ENCODE results near the gene RGPD3.
"Not testable (repeated sequence)": the region's sequence is repeated elsewhere in the genome, so short reads cannot be mapped to it uniquely, and the experiment has no call there.

The RGPD3 gene

DNA sequence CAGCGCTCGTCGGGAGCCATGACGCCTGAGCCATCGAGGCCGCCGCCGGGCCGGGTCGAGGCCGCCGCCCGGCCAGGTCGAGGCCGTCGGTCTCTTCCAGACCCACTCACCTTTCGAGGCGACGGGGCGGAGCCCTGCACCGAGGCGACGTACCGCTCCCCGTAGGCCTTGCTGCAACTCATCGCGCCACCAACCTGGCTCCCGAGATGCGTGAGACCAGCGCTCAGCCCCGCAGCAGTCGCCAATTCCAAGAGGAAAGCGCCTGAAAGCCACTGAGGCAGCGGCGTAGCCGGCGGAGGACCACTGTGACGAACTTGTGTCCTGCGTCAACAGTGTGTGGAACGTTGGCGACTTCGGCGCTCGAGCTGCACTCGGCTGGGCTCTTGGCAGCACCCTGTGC, at the start of gene RGPD3:
Gene RGPD3 (minus strand): TSS at position 307 of the 400 bp plus-strand sequence. CDS start 125 bp downstream, at position 182.
- DNase-seq (ENCODE audit: low read depth), result not testable (repeated sequence)

DNA sequence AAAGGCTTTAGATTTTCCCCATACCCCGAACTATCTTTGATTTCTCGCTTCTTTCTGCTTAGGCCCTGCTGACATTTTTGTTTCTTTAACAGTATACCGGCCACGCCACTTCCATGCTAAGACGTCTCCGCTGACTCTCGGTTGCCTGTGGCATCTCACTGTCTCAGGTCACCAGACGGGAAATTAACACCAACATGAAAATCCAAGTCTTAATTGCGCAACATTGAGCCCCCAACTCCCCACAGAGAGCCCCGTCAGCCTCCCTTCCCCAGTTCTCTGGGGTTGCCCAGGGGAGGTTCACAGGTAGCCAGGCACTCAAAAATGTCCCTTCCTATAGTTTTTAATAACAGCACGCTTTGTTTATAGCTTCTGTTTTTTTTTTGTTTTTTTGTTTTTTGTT, 49.1 kb upstream of the RGPD3 start:
- no peak for DNase-seq (ENCODE audit: low read depth)

DNA sequence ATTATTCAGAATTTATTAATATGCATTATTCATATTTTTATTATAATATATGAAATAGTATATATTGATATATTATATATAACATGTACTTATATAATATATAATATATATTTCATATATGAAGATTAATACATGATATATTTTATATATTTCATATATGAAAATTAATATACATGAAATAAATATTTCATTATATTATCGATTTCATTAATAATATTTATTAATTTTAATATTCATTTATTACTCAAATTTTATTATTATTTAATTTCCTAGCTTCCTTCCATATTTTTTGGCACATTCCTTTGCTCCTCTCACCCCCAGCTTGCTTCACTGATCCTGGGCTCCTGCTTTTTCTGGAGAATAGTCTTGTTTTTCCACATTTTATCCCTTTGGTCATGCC, 48.7 kb upstream of the RGPD3 start:
- no peak for DNase-seq (ENCODE audit: low read depth)

DNA sequence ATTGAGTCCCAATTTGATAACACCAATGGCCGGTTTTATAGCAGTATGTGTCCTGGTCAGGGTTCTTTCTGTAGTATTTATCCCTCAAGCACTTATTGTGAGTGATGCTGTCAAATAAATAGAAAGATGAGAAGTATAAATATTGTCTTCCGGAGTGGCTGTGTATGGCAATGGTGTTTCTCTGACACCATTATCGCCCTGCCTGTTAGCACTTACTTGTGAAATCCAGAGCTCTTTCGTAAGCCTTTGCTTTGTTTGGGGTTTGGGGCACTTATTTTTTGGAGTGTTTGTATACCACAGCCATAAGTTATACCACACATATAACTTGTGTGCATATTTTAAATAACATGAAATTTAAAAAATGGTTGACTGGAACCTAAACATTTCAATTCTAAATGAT, 48.2 kb upstream of the RGPD3 start:
- DNase-seq (ENCODE audit: low read depth), result no peak

DNA sequence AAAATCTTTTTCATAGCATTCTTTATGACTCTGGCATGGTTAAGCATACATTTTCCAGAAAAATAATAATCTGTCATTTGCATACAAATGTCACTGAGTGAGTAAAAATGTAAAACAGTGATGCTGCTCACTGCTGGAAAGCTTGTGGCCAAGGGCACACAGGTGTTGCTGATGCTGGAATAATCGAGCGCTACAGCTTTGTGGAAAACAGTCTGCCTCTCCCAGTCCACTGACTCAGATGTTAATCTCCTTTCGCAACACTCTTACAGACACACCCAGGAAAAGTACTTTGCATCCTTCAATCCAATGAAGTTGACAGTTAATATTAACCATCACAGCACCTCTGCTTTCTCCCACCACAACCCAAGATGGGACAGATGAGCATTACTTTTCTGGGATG, 46.6 kb upstream of the RGPD3 start:
- not testable (repeated sequence) for DNase-seq (ENCODE audit: low read depth)

DNA sequence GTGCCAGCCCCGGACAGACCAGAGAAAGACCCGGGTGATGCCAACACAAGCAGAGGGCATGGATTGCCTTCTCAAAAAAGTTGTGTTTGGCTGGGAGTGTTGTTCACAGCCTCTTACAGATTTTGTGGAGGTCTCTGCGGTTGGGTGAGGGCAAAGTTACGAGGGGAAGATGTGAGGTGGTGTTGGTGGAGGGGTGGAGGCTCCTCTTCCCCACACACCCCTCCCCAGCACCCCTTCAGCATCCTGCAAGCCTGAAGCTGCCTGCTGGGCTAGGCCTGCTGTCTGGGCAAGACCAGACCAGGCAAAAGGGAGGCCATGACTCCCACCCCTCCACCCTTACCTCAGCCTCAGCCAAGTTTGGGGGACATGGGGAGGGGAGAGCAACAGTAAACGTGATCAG, 45.2 kb upstream of the RGPD3 start:
- DNase-seq (ENCODE audit: low read depth), result not testable (repeated sequence)

DNA sequence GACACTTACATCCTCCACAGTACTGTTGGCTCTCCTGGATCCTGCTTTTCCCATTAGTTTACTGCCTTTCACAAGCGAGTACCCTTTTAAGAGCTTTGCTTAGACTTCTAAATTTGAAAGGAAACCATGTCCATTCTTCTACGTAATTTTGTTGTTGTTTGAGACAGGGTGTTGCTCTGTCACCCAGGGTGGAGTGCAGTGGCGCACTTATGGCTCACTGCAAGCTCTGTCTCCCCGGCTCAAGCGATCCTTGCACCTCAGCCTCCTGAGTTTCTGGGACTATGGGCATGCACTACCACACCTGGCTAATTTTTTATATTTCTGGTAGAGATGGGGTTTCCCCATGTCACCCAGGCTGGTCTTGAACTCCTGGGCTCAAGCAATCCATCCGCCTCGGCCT, 43.7 kb upstream of the RGPD3 start:
- not testable (repeated sequence) for DNase-seq (ENCODE audit: low read depth)

DNA sequence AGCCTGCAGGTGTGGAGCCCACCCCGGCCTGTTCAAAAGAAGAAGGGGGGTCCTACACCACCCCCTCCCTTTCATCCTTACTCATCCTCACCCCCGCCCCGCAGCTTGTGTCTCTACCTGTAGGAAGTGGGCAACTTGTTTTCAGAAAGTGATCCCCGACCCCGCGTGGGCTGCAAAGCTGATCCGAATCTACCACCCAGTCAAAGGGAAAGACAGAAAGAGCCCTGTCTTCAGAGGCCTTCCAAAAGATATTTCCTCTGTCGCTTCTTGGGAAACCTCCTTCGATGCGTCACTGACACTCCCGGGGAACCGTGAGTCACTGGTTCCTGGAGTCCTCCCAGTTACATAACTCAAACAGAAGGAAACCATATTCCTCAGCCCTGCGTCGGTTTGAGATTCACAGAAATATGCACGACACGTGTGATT, 43.3 kb upstream of the RGPD3 start:
- peak; percentile 16 for DNase-seq (ENCODE audit: low read depth)

DNA sequence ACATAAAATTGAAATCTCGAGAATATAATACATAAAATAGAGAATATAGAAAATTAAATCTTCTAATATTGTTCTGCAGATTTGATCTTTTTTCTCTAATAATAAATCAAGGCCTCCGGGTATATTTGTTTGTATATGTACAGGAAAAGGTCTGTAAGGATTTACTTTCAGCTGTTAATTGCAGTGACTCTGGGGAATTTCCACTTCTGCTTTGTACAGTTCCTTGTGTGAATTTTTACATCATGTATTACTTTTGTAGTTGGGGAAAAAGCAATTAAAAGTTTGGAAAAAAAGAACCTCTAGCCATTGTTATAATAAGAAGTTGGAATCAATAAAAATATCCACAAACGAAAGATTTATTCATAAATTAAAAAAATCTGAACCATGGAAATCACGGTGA, 42.6 kb upstream of the RGPD3 start:
- not testable (repeated sequence) for DNase-seq (ENCODE audit: low read depth)

DNA sequence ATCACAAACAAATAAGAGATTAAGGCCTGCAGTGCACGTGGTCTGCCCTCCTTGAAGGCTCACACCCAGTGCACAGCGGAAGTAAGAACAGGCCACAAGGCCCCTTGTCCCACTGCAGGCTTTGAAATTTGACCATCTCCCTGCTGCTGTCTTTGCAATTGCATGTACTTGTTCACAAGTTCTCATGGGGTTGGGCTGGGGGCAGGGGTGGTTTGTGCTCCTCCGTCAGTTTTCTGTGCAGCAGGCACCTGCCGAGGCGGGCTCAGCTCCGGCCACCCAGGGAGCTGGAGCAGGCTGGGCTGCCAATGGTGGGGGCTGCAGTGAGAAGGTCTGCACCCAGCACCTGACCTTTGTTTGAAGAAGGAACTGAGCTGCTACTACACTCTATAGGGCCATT, 41.2 kb upstream of the RGPD3 start:
- not testable (repeated sequence) for DNase-seq (ENCODE audit: low read depth)

DNA sequence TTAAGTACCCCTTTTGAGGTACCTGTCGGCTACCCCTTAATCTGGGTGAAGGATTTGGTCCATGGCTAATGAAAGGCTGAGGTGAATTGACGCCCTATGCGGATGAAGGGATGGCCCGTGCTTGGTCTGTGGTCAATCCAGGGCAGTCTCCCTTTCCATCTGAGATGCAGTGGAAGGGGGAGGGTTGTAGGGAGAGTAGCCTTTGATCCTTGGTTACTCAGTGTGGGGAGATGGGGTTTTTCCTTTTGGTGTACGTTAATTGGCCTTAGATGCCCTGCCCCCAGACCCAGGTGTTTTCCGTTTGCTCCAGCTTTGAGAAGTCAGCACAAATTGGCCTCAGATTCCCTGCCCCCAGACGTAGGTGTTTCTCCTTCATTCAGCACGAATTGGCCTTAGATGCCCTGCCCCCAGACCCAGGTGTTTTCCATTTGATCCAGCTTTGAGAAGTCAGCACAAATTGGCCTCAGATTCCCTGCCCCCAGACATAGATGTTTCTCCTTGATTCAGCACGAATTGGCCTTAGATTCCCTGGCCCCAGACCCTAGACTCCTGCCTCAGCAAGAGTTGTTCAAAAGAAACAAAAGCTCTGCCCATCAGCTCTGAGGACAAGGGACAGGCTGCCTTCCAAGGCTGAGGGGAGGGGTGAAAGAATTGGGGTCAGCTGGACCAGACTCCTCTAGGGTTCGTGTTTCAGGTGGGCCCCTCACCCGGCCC, 40.6 kb upstream of the RGPD3 start:
- not testable (repeated sequence) for DNase-seq (ENCODE audit: low read depth)

DNA sequence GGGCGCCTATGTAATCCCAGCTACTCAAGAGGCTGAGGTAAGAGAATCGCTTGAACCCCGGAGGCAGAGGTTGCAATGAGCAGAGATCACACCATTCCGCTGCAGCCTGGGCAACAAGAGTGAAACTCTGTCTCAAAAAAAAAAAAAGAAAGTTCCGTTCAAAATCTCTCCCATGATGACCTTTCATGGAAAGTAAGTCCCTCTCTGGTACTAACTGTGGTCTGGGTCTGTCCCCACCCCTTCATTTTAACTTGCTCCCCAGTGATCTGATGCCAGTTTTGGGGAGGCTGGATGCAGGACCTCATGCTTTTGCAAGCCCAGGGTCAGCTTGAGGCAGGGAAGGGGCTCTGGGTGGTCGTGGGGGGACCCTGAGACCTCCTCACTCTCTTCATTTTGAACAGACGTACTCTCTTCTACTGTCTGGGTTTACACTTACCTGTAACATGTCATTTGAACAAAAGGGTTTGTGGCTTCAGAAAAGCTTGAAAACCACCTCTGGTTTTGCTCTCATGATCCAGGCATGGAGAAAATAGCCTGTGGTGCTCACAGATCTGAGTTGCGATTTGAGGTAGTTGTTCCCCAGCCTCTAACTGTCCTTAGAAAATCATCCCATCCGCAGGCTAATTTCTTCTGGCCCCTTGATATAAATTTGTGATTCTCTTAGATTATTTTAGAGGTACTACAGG, 37.9 kb upstream of the RGPD3 start:
- DNase-seq (ENCODE audit: low read depth), result not testable (repeated sequence)

DNA sequence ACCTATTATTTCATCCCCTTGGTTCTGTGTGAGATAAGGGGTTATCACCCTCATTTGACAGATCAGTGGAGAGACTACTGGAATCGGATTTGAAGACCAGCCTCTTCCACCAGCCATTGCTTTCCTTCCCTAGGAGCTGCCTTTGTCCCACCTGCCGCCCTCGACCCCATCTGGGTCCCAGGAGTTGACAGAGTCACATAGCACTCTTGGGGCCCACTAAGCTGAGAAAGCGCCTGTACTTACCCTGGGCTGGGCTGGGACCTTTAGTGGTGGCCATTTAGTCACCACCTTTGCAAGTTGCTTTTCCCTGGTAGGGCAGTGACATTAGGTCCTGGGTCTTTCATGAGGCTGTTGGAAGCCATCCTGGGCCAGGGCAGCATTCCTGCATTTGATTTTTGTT, 36.6 kb upstream of the RGPD3 start:
- not testable (repeated sequence) for DNase-seq (ENCODE audit: low read depth)

DNA sequence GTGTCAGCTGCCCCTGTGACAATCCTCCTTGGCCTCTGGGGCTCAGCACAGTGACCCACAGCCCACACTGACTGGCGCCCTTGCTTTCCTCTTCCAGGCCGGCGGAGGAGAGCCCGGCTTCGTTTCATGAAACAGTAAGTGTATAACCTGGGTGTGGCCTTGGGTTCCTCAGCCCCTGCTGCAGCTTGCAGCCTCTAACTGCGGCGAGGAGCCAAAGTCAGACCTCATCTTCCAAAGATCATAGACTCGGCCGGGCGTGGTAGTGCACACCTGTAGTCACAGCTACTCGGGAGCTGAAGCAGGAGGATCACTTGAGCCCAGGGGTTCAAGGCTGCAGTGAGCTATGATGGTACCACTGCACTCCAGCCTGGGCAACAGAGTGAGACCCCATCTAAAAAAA, 36.0 kb upstream of the RGPD3 start:
- DNase-seq (ENCODE audit: low read depth), result not testable (repeated sequence)

DNA sequence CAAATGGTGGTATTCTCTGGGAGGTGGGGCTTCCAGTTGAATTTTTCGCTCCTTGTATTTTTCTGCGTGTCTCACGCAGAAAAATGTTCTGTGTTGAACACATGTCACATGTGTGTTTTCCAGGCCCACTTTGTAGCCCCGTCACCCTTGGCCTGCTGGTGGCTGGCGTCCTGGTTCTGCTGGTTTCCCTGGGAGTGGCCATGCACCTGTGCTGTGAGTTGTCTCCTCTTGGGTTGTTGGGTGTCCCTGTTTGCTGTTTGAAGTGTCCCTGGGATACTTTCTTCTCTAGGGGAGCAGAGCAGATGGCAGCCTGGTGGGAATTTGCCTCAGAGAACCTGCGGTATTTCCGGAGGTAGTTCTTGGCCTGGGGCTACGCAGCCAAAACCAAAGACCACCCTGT, 34.1 kb upstream of the RGPD3 start:
- not testable (repeated sequence) for DNase-seq (ENCODE audit: low read depth)

DNA sequence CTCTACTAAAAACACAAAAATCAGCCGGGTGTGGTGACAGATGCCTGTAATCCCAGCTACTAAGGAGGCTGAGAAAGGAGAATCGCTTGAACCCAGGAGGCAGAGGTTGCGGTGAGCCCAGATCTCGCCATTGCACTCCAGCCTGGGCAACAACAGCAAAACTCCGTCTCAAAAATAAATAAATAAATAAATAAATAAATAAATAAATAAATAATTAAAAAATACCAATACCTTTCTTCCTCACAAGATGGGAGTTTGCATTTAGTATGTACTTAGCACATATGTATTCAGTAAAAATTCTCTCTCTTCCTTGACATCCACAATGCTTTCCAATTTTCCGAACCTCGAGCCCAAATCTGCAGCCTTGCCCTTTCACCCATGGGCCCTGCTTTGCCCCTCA, 32.1 kb upstream of the RGPD3 start:
- DNase-seq (ENCODE audit: low read depth), result not testable (repeated sequence)

DNA sequence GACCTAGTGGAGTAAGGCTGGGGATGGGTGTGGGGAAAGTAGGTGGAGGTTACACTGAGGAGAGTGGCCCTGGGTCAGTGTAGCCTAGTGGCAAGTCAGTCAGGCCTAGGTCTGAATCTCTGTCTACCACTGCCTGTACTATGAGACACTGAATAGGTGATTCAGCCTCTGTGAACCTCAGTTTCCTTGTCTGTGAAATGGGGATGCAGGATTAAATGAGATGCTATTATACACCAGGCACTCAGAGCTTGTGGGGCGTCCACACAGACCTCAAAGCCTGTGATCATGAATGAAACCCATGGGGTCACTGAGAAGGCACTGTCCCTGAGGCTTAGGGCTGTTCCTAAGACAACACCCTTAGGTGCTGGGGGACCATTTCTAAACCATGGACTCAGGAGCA, 30.3 kb upstream of the RGPD3 start:
- DNase-seq (ENCODE audit: low read depth), result not testable (repeated sequence)

DNA sequence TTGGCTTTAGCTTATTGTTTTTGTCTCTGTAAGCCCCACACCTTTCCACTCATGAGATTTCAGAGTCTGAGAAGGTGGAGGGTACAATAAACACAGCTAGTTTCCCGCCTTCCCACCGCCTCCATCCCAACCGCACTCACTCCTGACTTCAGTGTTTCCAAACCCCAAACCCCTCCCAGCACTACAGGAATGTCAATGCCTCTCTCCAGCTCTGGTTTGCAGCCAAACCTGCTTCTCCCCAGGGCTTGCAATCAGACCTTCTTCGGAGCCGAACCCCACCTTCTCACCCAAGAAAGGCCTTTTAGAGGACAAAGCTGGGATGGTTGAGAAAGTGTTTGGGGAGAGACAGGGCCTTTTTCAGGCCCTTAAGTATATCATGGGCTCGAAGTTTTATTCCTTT, 24.7 kb upstream of the RGPD3 start:
- not testable (repeated sequence) for DNase-seq (ENCODE audit: low read depth)

DNA sequence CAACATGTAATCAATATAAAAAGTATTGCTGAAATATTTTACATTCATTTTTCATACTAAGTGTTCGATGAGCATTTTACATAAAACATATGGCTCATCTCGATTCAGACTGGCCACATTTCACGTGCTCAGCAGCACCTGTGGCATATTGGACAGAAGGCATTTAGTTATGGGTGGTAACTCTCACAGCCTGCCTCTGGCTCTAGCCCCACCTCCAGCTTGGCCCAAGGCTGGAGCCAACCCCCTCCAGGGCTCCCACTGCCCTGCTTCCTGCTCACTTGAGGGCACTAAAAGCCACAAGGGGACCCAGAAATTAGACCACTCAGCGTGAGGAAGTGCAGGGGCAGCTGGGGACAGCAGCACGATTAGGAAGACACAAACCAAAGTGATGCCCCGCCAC, 24.2 kb upstream of the RGPD3 start:
- DNase-seq (ENCODE audit: low read depth), result not testable (repeated sequence)

DNA sequence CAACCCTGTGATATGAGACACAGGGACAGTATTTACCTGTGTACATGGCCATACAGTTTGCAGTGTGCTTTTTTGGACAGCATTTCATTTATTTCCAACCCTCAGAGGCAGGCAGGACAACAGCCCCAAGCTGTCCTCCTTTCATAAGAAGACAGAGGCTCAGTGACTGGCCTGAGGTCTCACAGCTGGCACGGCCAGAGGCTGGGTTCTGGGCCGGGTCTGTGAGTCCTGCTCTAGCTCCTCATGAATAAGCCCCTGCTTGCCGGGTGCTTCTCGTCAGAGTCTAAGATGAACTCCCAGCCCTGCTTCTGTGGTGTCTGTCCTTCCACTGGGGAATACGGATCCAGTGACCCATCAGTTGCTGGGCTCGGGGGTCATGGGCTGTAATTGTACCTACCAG, 21.5 kb upstream of the RGPD3 start:
- DNase-seq (ENCODE audit: low read depth), result not testable (repeated sequence)

DNA sequence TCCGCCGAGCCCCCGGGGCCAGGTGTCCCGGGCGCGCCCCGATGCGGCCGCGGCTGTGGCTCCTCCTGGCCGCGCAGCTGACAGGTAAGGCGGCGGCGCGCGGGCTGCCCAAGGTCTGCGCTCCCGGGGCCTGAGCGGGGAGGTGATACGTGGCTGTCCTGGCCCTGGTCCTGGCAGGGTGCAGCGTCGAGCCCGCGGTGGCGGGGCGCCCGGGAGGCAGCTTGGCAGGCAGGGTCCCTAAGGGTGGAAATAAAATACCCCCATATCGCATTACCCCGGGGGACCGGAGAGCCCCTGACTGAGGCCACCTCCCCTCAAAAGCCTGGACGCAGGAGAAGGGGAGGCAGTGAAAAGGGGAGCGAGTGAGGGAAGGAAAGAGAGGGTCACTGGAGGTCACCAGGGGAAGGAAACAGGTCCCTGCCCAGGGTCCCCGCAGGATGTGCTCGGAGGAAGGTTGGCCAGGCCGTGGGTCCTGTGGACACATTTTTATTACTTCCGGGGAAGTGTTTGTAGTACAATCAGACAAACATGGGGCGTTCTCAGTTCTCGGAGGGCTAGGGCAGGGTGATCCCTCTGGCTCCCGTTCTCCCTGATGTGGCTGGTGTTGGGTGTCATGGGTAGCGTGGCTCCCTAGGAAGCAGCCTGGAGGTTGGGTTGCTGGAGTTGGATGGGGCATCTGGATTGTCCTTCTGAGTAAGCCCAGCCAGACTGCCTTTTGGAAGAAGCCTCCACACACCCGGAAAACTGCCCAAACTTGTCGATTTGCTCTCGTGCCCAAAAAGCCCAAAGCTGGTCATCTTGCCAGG, 19.4 kb upstream of the RGPD3 start:
- not testable (repeated sequence) for DNase-seq (ENCODE audit: low read depth)

DNA sequence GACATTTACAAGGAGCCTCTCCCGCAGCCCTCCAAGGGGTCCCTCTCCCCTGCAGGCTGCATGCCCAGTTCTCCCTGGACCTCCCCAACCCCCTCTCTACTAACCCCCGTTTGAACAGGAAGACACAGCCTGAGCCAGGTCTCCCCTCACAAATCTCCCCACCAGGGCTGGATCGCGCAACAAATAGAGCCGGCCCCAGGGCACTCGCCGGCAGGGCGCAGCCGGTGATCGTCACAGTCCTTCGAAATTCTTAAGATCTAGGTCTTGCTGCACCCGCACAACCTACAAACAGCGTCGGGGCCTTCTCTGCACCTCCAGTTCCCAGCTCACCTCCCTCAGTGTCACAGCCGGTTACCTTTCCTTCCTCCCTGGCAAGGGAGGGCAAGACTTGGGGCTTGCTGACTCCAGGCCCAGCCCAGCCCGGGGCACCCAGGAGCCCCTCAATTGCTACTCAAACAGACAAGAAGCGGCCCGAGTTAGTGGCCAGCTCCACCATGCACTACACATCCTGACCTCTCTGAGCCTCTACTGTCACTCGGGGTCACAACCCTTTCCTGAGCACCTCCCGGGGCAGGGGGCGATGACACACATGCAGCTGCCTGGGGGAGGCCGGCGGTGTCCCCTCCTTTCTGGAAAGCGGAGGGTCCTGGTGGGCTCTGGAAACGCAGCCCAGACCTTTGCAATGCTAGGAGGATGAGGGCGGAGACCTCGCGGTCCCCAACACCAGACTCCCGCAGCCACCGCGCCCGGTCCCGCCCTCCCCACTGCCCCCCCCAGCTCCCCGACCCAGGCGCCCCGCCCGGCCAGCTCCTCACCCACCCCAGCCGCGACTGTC, 18.6 kb upstream of the RGPD3 start, which contains the start of gene CD8B2:
Gene CD8B2 (plus strand): TSS at position 814 of the 835 bp plus-strand sequence. CDS start 63 bp downstream, outside the sequence.
- not testable (repeated sequence) for DNase-seq (ENCODE audit: low read depth)
